GM12875 (cell line): ENCODE results near the gene C10orf105.

ENCODE experiments used
- H3K4me3 ChIP-seq: one replicate; pipeline ENCODE4 v1.5.1; 2011; ENCODE audit warnings: low read depth, low read length, control low read depth
- CTCF ChIP-seq: IDR thresholded peaks from 2 replicates; pipeline ENCODE4 v1.5.1; 2011; ENCODE audit warnings: low read depth, mild to moderate bottlenecking, control low read depth, inconsistent platforms, low read length, moderate library complexity, borderline replicate concordance; ENCODE audit not compliant: insufficient read depth

C10orf105 gene

GRCh38 chr10:71746344-71747037 is 26.9 kb upstream of the C10orf105 start:
- no peak for TF ChIP-seq CTCF

DNA sequence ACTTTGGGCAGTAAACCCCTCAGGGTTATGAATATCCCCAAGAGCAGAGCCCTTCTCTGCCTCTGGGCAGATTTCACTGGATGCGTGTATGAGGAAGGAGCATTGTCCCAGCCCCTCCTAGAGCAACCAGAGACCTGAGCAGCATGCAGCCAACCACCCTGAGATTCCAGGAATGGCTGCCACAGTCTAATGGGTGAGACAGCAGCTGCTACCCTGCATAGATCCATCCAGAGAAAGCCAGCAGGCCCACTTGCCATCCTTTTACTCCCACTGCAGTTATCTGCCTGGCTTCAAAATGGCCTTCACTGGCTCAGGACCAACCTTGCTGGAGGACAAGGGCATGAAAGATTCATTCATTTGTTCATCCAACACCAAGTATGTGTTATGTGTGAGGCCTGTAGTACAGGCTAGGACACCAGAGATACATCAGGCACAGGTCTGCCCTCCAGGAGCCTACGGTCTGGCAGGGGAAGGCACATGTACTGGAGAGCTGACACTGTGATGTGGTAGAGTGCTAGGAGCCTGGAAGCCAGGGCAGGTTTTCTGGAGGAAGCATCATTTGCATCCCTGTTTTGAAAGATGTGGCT is 26.2 kb upstream of the C10orf105 start:
- H3K4me3 ChIP-seq = no peak overlapping the region
- TF ChIP-seq CTCF = no peak

More at GRCh38 chr10:71746344-71747037, 26.9 kb upstream of the C10orf105 start:
- no peak overlapping the region for H3K4me3 ChIP-seq

DNA sequence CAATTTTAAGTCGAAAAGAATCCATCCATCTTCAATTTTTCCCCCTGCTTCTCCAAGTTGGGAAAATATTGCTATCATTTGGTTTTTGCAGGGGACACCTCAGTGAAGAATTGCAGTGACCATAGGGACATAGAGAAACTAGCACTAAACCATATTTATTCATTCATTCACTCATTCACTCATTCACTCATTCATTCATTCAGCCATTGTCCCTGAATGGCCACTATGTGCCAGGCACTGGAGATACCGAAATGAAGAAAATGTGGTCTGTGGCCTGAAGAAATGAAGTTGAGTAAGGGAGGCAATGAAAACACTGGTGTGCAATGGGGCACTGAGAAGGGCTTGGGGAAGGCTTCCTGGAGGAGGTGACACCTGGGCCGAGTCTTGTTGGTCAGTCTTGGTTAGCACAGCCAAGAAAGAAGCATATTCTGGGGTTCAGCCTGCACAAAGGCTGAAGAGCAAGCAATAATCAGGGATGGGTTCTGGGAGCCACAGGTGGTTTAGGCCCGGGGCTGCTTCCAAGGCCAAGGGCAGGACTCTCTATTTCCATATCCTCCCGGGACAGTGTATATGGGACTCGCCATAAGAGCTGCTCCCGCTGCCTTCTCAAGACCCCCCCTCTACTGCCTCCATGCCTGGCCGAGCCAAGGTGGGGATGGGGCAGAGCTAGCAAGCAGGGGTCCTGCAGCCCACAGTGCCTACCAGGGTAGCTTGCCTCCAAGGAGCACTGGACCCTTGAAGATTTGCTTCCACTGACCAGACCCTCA is 25.5 kb upstream of the C10orf105 start:
- TF ChIP-seq CTCF = no peak
- H3K4me3 ChIP-seq = no peak overlapping the region

DNA sequence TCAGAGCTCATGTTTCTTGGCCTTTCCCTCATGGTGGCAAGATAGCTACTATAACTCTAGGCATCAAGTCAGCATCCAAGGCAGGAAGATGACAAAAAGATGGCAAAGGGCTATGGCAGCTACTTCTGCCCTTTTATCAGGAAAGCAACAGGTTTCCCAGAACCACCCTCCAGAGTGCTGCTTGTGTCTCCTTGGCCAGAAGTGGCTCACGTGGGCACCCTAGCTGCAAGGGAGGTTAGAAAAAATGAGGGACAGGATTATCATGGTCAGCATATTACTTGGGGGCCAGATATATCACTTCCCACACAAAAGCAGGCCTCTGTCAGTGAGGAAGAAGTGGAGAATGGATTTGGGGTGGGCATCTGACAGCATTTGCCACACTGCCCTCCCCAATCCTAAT is 24.3 kb upstream of the C10orf105 start:
- TF ChIP-seq CTCF = no peak
- no peak overlapping the region for H3K4me3 ChIP-seq

DNA sequence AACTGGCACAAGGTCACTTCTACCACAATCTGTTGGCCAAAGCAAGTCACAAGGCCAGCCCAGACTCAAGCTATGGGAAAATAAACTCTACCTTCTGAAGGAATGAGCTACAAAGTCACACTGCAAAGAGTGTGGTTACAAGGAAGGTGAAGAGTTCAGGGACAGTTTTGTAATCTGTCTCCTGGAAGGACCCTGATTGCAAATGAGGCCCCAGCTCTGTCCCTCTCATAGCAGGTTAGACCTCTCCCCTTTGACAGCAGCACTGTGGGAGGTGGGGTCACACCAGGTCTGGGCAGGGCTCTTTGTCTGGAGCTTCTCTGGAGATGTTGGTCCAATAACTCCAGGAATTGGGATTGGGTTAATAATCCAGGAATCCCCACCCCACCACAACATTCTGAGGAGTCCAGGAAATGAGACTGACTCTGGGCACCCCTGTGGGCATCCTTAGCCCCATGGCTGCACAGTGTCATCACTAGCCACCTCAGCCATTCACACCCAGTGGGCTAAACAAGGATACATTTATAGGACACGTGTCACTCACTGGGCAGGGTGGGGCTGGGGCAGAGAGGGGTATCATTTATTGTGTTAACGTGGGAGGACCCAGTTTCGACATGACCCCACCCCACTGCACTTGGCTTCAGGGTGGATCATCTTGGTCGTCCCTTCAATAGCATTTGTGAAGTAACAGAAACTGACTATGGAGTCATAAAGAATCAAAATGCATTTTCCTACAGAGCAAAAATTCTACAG is 23.7 kb upstream of the C10orf105 start:
- TF ChIP-seq CTCF = no peak
- H3K4me3 ChIP-seq = no peak overlapping the region

DNA sequence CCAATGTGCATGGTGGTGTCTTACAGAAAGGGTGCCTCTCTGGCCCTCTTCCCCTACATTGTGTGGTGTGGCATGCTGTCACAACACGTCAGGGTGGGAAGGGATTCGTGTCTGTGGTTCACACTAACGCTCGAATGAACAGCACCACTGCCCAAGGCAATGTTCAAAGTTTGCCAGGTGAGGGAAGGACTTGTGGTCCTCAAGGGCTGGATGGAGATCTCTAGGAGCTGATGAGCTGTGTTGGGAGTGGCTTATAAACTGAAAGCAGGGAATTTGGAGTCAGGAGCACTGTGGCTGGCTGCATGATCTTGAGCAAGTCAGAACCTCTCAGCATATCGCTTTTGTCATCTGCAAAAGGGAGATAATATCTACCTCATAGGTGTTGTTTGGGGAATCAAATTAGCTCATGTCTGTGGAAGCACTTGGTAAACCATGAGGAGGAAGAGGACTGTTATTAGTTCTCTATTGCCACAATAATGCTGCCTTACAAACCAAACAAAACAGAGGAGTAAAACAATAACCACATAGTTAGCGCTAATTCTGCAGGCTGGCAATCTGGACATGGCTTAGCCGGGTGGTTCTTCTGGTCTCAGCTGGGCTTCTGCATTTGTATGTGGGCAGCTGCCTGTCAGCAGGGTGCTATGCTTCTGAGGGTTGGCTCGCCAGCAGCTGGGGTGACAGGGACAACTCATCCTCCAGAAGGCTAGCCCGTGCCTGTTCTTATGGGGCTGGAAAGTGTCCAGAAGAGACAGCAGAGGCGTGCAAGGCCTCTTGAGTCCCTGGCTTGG is 22.9 kb upstream of the C10orf105 start:
- H3K4me3 ChIP-seq = no peak overlapping the region
- no peak for TF ChIP-seq CTCF
